A549 (cell line): ENCODE data around the gene MED13L.

Experiments used
- CEBPB ChIP-seq, 2 experiments: fragments of >200 bp in 1 of 2; sonication (Bioruptor Twin) in 1 of 2; formaldehyde crosslinking in 1 of 2; IDR thresholded peaks; 2 replicates each; pipeline ENCODE4 v1.6.1; 2012 to 2016
- JUN ChIP-seq, 2 experiments: fragments of >200 bp; sonication (Bioruptor Twin); formaldehyde crosslinking; IDR thresholded peaks; 2 replicates in 1 of 2; 3 replicates in 1 of 2; pipeline ENCODE4 v1.6.1; 2016 to 2017
- MAZ ChIP-seq: fragments of 150-350 bp; IDR thresholded peaks from 2 replicates; pipeline ENCODE4 v1.6.1; 2014; ENCODE audit warnings: antibody characterized with exemption, low read depth, low read length, borderline replicate concordance
- POLR2A ChIP-seq: IDR thresholded peaks from 2 replicates; pipeline ENCODE4 v1.6.1; 2012; ENCODE audit warnings: mild to moderate bottlenecking, low read length
- POLR2AphosphoS2 ChIP-seq: conservative IDR thresholded peaks from 2 replicates; pipeline ENCODE4 v1.6.1; 2012; ENCODE audit warnings: low read length, improper control_type of control experiment, inconsistent platforms
- SMC3 ChIP-seq: fragments of >200 bp; sonication (Bioruptor Twin); formaldehyde crosslinking; IDR thresholded peaks from 3 replicates; pipeline ENCODE4 v1.6.1; 2018; ENCODE audit warnings: inconsistent platforms
- TF ChIP-seq, protein P1 (sequence below): fragments of >200 bp; sonication (Bioruptor Twin); formaldehyde crosslinking; IDR thresholded peaks from 2 replicates; pipeline ENCODE4 v1.6.1; 2016
- TF ChIP-seq, protein P2 (sequence below): fragments of >200 bp; sonication (Bioruptor Twin); formaldehyde crosslinking; IDR thresholded peaks from 3 replicates; pipeline ENCODE4 v1.5.1; 2016
- TF ChIP-seq, protein P3 (sequence below): IDR thresholded peaks from 2 replicates; pipeline ENCODE4 v1.6.1; 2012

DNA sequence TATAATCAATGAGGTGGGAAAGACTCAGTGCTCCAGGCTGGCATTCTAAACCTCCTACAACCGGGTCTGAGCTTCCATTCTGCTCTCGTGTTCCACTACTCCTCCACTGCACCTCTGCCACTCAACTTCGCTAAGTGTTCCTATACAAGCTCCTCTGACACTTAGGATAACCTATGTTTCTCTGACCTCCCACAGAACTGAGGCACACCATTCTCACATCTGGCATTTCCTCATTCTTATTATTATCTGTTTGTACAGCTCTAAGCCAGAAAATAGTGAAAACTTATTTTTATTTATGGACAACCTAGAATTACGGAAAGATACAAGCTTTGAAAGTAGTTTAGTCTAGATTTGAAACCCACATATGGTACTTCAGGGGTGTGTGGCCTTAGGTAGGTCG lies 127.0 kb downstream of the MED13L start:
- TF ChIP-seq, protein P1, sequence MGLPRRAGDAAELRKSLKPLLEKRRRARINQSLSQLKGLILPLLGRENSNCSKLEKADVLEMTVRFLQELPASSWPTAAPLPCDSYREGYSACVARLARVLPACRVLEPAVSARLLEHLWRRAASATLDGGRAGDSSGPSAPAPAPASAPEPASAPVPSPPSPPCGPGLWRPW: no peak
- TF ChIP-seq, protein P2, sequence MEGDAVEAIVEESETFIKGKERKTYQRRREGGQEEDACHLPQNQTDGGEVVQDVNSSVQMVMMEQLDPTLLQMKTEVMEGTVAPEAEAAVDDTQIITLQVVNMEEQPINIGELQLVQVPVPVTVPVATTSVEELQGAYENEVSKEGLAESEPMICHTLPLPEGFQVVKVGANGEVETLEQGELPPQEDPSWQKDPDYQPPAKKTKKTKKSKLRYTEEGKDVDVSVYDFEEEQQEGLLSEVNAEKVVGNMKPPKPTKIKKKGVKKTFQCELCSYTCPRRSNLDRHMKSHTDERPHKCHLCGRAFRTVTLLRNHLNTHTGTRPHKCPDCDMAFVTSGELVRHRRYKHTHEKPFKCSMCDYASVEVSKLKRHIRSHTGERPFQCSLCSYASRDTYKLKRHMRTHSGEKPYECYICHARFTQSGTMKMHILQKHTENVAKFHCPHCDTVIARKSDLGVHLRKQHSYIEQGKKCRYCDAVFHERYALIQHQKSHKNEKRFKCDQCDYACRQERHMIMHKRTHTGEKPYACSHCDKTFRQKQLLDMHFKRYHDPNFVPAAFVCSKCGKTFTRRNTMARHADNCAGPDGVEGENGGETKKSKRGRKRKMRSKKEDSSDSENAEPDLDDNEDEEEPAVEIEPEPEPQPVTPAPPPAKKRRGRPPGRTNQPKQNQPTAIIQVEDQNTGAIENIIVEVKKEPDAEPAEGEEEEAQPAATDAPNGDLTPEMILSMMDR: no peak
- no peak for TF ChIP-seq POLR2A
- no peak for TF ChIP-seq MAZ
- TF ChIP-seq CEBPB (IDR thresholded peaks at IDR 0.05): no peak
- TF ChIP-seq SMC3: no peak
- no peak for TF ChIP-seq JUN (IDR thresholded peaks at IDR 0.05)
- TF ChIP-seq, protein P3, sequence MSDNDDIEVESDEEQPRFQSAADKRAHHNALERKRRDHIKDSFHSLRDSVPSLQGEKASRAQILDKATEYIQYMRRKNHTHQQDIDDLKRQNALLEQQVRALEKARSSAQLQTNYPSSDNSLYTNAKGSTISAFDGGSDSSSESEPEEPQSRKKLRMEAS: no peak
- no peak for TF ChIP-seq POLR2AphosphoS2
